Measurements from ENCODE around the gene SPIN1.

Gene SPIN1

GRCh38 chr9:88388203-88388885, at the start of gene SPIN1:
Gene SPIN1 (plus strand): TSS chr9:88388444. CDS start chr9:88426540, 38,096 bp downstream.
- peak; percentile 88 for ATAC-seq

GRCh38 chr9:88339317-88339716, 48.9 kb upstream of the SPIN1 start:
- TF ChIP-seq ISL1 (CRISPR knock-in tag; IDR thresholded peaks at IDR 0.05), result no peak
- TF ChIP-seq ZNF70 (CRISPR knock-in tag; IDR thresholded peaks at IDR 0.05), result no peak
- no peak for TF ChIP-seq OSR1 (CRISPR knock-in tag; IDR thresholded peaks at IDR 0.05)
- TF ChIP-seq SNAI2 (CRISPR knock-in tag; IDR thresholded peaks at IDR 0.05), result no peak
- TF ChIP-seq PATZ1 (CRISPR knock-in tag; IDR thresholded peaks at IDR 0.05; ENCODE audit: borderline replicate concordance), result no peak
- TF ChIP-seq TOX (CRISPR knock-in tag; IDR thresholded peaks at IDR 0.05; ENCODE audit: borderline replicate concordance), result no peak
- TF ChIP-seq ZFP3 (CRISPR knock-in tag; IDR thresholded peaks at IDR 0.05), result no peak
- TF ChIP-seq, protein P1, sequence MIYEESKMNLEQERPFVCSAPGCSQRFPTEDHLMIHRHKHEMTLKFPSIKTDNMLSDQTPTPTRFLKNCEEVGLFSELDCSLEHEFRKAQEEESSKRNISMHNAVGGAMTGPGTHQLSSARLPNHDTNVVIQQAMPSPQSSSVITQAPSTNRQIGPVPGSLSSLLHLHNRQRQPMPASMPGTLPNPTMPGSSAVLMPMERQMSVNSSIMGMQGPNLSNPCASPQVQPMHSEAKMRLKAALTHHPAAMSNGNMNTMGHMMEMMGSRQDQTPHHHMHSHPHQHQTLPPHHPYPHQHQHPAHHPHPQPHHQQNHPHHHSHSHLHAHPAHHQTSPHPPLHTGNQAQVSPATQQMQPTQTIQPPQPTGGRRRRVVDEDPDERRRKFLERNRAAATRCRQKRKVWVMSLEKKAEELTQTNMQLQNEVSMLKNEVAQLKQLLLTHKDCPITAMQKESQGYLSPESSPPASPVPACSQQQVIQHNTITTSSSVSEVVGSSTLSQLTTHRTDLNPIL (CRISPR knock-in tag; IDR thresholded peaks at IDR 0.05; ENCODE audit: low read depth), result no peak
- no peak for TF ChIP-seq TSHZ2 (CRISPR knock-in tag; IDR thresholded peaks at IDR 0.05)
- TF ChIP-seq ESRRG (CRISPR knock-in tag; IDR thresholded peaks at IDR 0.05), result no peak
- no peak for TF ChIP-seq ZNF8 (CRISPR knock-in tag; IDR thresholded peaks at IDR 0.05)
- no peak for TF ChIP-seq ZC3H10 (CRISPR knock-in tag; IDR thresholded peaks at IDR 0.05)
- TF ChIP-seq GLIS3 (CRISPR knock-in tag; IDR thresholded peaks at IDR 0.05), result no peak
- TF ChIP-seq ZFP30 (CRISPR knock-in tag; IDR thresholded peaks at IDR 0.05), result no peak
- no peak for ATAC-seq

More at GRCh38 chr9:88388203-88388885, at the start of gene SPIN1:
- TF ChIP-seq PATZ1 (CRISPR knock-in tag; IDR thresholded peaks at IDR 0.05; ENCODE audit: borderline replicate concordance), result no peak
- TF ChIP-seq SNAI2 (CRISPR knock-in tag; IDR thresholded peaks at IDR 0.05), result 0 out of 2 replicates have a peak, but pooled peaks have one; percentile 56

DNA sequence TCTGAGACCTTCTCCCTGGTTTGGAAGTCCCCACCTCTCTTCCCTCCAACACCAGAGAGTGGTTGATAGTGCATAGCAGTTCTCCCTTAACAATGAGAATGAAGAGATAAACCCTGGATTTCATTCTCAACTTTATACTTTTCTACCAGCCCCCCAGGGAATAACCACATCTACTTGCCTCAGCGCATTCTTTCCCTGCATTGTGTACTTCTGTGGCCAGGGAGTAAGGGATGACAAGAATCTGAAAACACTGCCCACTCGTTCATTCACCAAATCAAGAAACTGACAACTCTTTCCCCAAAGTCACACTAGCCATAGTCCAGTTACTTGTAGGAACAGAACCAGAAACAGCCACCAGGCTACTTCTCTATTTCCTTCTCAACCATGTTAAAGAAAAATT, 46.0 kb upstream of the SPIN1 start:
- TF ChIP-seq ZNF8 (CRISPR knock-in tag; IDR thresholded peaks at IDR 0.05) (no peak), ZC3H10 (CRISPR knock-in tag; IDR thresholded peaks at IDR 0.05) (no peak), ZFP30 (CRISPR knock-in tag; IDR thresholded peaks at IDR 0.05) (no peak), ISL1 (CRISPR knock-in tag; IDR thresholded peaks at IDR 0.05) (no peak), TCF4 (CRISPR knock-in tag; IDR thresholded peaks at IDR 0.05; ENCODE audit: borderline replicate concordance) (no peak), ZNF70 (CRISPR knock-in tag; IDR thresholded peaks at IDR 0.05) (no peak)

DNA sequence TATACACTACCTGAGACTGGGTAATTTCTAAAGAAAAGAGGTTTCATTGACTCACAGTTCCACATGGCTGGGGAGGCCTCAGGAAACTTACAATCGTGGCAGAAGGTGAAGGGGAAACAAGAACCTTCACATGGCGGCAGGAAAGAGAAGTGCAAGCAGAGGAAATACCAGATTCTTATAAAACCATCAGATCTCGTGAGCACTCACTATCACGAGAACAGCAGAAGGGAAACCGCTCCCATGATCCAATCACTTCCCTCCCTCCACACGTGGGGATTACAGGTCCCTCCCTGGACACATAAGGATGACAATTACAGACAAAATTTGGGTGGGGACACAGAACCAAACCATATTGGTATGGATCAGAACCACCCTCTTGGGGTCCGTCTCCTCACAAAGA, 44.2 kb upstream of the SPIN1 start:
- no peak for ATAC-seq
- no peak for TF ChIP-seq BACH2 (CRISPR knock-in tag; IDR thresholded peaks at IDR 0.05; ENCODE audit: borderline replicate concordance)
- TF ChIP-seq CSRNP3 (CRISPR knock-in tag; IDR thresholded peaks at IDR 0.05), result no peak
- TF ChIP-seq TSHZ2 (CRISPR knock-in tag; IDR thresholded peaks at IDR 0.05), result no peak
- TF ChIP-seq ESRRG (CRISPR knock-in tag; IDR thresholded peaks at IDR 0.05), result no peak
- no peak for TF ChIP-seq PATZ1 (CRISPR knock-in tag; IDR thresholded peaks at IDR 0.05; ENCODE audit: borderline replicate concordance)
- TF ChIP-seq ARNTL (CRISPR knock-in tag; IDR thresholded peaks at IDR 0.05; ENCODE audit: borderline replicate concordance, low read depth), result no peak
- TF ChIP-seq OSR1 (CRISPR knock-in tag; IDR thresholded peaks at IDR 0.05), result no peak
- TF ChIP-seq ZNF8 (CRISPR knock-in tag; IDR thresholded peaks at IDR 0.05), result no peak
- TF ChIP-seq TCF4 (CRISPR knock-in tag; IDR thresholded peaks at IDR 0.05; ENCODE audit: borderline replicate concordance), result no peak
- no peak for TF ChIP-seq ISL1 (CRISPR knock-in tag; IDR thresholded peaks at IDR 0.05)
- TF ChIP-seq ZNF565 (CRISPR knock-in tag; conservative IDR thresholded peaks at IDR 0.05; ENCODE audit: low read depth), result no peak
- no peak for TF ChIP-seq ZFP3 (CRISPR knock-in tag; IDR thresholded peaks at IDR 0.05)
- TF ChIP-seq TOX (CRISPR knock-in tag; IDR thresholded peaks at IDR 0.05; ENCODE audit: borderline replicate concordance), result no peak

More for the DNA sequence above, 46.0 kb upstream of the SPIN1 start:
- ATAC-seq, result no peak
